GM10248 (cell line): Measurements from ENCODE around the gene KCTD3.

Source experiments
- CTCF ChIA-PET: fragments of 300-600 bp; sonication (Branson Sonifier 250); formaldehyde crosslinking; extraction: SDS; loops from one replicate; lab custom pipeline; 2021; ENCODE audit warnings: antibody characterized with exemption; lab: Yijun Ruan, JAX
- POLR2A ChIA-PET: fragments of 350-650 bp; sonication (Branson Sonifier 250); formaldehyde crosslinking; extraction: SDS; loops from one replicate; lab custom pipeline; 2020; ENCODE audit warnings: antibody characterized with exemption; lab: Yijun Ruan, JAX
- DNase-seq: peaks from one replicate; pipeline ENCODE4 v3.0.0; 2012; ENCODE audit errors: extremely low spot score
- TF ChIP-seq, protein P1 (sequence below): IDR thresholded peaks from 2 replicates; pipeline ENCODE4 v1.5.1; 2012; ENCODE audit warnings: mild to moderate bottlenecking, low read depth; ENCODE audit errors: extremely low read depth, missing control alignments, control extremely low read depth

Gene KCTD3

DNA sequence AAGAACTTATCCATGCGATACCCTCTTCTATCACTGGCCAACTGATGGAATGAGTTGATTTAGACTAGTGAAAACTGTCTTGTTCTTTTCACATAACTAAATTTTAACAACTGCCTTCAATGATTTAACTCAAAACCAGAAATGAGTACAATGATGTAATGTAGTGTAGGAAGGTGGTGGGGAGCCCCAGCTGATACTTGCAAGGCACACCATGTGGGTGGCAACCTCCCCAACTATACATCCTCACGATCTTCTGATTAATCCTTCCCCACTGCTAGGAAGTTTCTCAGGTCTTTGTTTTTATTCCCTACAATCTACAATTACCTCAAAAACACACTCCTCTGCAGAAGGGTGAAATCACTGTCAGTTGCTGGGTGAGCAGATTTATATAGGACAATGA is 100.7 kb downstream of the KCTD3 start:
- CTCF ChIA-PET: interaction anchor here (0.9 kb wide), 1 partner anchor 46 kb away, joined by 3 read pairs; no protein-coding TSS in a partner anchor
- no peak for DNase-seq
- TF ChIP-seq, protein P1, sequence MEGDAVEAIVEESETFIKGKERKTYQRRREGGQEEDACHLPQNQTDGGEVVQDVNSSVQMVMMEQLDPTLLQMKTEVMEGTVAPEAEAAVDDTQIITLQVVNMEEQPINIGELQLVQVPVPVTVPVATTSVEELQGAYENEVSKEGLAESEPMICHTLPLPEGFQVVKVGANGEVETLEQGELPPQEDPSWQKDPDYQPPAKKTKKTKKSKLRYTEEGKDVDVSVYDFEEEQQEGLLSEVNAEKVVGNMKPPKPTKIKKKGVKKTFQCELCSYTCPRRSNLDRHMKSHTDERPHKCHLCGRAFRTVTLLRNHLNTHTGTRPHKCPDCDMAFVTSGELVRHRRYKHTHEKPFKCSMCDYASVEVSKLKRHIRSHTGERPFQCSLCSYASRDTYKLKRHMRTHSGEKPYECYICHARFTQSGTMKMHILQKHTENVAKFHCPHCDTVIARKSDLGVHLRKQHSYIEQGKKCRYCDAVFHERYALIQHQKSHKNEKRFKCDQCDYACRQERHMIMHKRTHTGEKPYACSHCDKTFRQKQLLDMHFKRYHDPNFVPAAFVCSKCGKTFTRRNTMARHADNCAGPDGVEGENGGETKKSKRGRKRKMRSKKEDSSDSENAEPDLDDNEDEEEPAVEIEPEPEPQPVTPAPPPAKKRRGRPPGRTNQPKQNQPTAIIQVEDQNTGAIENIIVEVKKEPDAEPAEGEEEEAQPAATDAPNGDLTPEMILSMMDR: no peak
- POLR2A ChIA-PET: no interaction called here

DNA sequence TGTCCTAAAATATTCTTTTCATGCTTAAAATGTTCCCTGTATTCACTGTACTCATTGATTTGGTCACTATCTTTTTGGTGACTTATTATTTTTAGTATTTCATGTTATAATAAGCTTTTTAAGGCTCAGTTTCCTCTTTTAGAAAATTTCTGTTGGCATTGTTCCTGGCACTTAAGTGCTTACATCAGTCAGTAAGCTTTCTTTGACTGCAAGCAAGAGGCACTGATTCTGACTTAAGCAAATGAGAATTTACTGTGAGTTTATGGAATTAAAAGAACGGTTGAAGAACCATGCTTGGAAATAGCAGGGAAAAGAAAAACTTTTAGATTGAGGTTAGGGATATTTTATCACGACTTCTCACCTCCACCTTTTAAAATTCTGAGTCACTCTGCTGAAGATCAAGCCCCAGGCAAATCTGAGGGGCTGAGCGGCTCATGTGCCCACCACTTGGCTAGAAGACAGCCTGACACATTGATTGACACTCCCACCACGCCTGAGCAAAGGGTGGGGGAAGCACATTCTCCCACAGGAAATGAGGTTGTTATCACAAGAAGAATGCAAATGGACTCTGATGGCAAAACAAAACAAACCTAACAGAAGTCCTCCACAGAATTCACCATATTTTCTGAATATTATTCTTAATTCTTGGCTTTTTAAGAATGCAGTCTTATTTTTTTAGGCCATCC is 102.8 kb downstream of the KCTD3 start:
- ChIA-PET CTCF (no interaction called here), POLR2A (no interaction called here)
- TF ChIP-seq, protein P1: no peak
- DNase-seq: no peak
